Measurements from ENCODE around the gene HERC3. TPM values are rescaled to one million over a fixed set of nuclear protein-coding genes. Genes with fewer than 3 reads are reported as not detected.

HERC3 gene
- total and polyA plus RNA-seq, 12 donors = 3.4 to 40.1 (median 26.5) TPM

- no peak for DNase-seq
- Histone ChIP-seq H3K36me3 (replicated peaks in 1 of 2) (peaks cover 0 to 55% of the 10 kb centered on the region in 2 donors), H3K4me1 (replicated peaks in 1 of 2) (peaks cover 9 to 10% of the 10 kb centered on the region in 2 donors), H3K27me3 (no peaks in the 10 kb centered on the region), H3K27ac (no peak overlapping the region), H3K9me3 (replicated peaks in 1 of 3) (no peaks in the 10 kb centered on the region), H3K4me3 (no peak overlapping the region)
- TF ChIP-seq POLR2A (IDR thresholded peaks at IDR 0.05) = no peak
- TF ChIP-seq CTCF (IDR thresholded peaks at IDR 0.05) = no peak
- 89 to 95% (median 92%) methylated on average over 10 of the region's 10 CpGs for WGBS, 4 donors
- intact Hi-C loops (cut with DNase I) = no loop called here
These were observed 158.1 kb downstream of the HERC3 start for GRCh38 chr4:88750369-88750768.

- WGBS, 4 donors = 94 to 97% (median 95%) methylated on average over 7 of the region's 7 CpGs
- peaks cover 0 to 50% of the 10 kb centered on the region in 2 donors for H3K36me3 ChIP-seq (replicated peaks in 1 of 2)
- TF ChIP-seq POLR2A (IDR thresholded peaks at IDR 0.05) = no peak
- no peak for TF ChIP-seq CTCF (IDR thresholded peaks at IDR 0.05)
These were observed 159.2 kb downstream of the HERC3 start for GRCh38 chr4:88751258-88752075.

GRCh38 chr4:88752076-88752463 lies 159.8 kb downstream of the HERC3 start:
- H3K9me3 ChIP-seq (replicated peaks in 1 of 3) = no peaks in the 10 kb centered on the region
- no peak for DNase-seq
- peaks cover 0 to 44% of the 10 kb centered on the region in 2 donors for H3K36me3 ChIP-seq (replicated peaks in 1 of 2)
- TF ChIP-seq POLR2A (IDR thresholded peaks at IDR 0.05) = no peak
- no peak for TF ChIP-seq CTCF (IDR thresholded peaks at IDR 0.05)
- H3K4me3 ChIP-seq = no peak overlapping the region
- no peak overlapping the region for H3K27ac ChIP-seq
- intact Hi-C loops (cut with DNase I) = no loop called here
- 83 to 96% (median 91%) methylated on average over 3 to 4 of the region's 4 CpGs for WGBS, 4 donors
- H3K27me3 ChIP-seq = no peaks in the 10 kb centered on the region
- peaks cover 0 to 6% of the 10 kb centered on the region in 2 donors for H3K4me1 ChIP-seq (replicated peaks in 1 of 2)

More at GRCh38 chr4:88751258-88752075, 159.2 kb downstream of the HERC3 start:
- H3K9me3 ChIP-seq (replicated peaks in 1 of 3) = no peaks in the 10 kb centered on the region
- H3K4me1 ChIP-seq (replicated peaks in 1 of 2) = no peaks in the 10 kb centered on the region
- no peak overlapping the region for H3K27ac ChIP-seq
- H3K27me3 ChIP-seq = no peaks in the 10 kb centered on the region
- no peak for DNase-seq
- intact Hi-C loops (cut with DNase I) = no loop called here
- no peak overlapping the region for H3K4me3 ChIP-seq

GRCh38 chr4:88752754-88753153 lies 160.5 kb downstream of the HERC3 start:
- TF ChIP-seq CTCF (IDR thresholded peaks at IDR 0.05) (no peak), POLR2A (IDR thresholded peaks at IDR 0.05) (no peak)
- H3K27me3 ChIP-seq = no peaks in the 10 kb centered on the region
- no peak overlapping the region for H3K4me3 ChIP-seq
- no peak for DNase-seq
- H3K27ac ChIP-seq = no peak overlapping the region
- intact Hi-C loops (cut with DNase I) = no loop called here
- peaks cover 0 to 37% of the 10 kb centered on the region in 2 donors for H3K36me3 ChIP-seq (replicated peaks in 1 of 2)
- 70 to 85% (median 79%) methylated on average over 2 of the region's 2 CpGs for WGBS, 4 donors
- peaks cover 0 to 10% of the 10 kb centered on the region in 2 donors for H3K4me1 ChIP-seq (replicated peaks in 1 of 2)
- H3K9me3 ChIP-seq (replicated peaks in 1 of 3) = no peaks in the 10 kb centered on the region
